Lung (tissue), 12 donors: ENCODE results near the gene RELA. TPM values are rescaled to one million over a fixed set of nuclear protein-coding genes. Genes with fewer than 3 reads are reported as not detected.

Source experiments
- ATAC-seq: fragments of 200-7000 bp; cut with Tn5 transposase; one replicate; pipeline ENCODE4 v1.9.1; 2020; ENCODE audit warnings: moderate number of reproducible peaks; ENCODE audit not compliant: insufficient read depth, low FRiP score
- DNase-seq, 3 donors: peaks; one replicate each; pipeline ENCODE4 v3.0.0-alpha.2; 2013 to 2017
- H3K27ac ChIP-seq, 2 donors: one replicate each; pipeline ENCODE4 v1.5.1; 2013; ENCODE audit warnings: mild to moderate bottlenecking in 2 of 2, moderate library complexity in 2 of 2, control low read depth in 1 of 2, inconsistent platforms in 1 of 2, low read depth in 1 of 2, low read length in 1 of 2
- H3K27me3 ChIP-seq, 3 donors: one replicate each; pipeline ENCODE4 v1.5.1; 2013; ENCODE audit warnings: low read length in 2 of 3; ENCODE audit not compliant: control insufficient read depth in 3 of 3, insufficient read depth in 3 of 3
- H3K36me3 ChIP-seq, 4 donors: one replicate each; pipeline ENCODE4 v1.5.1; 2013; ENCODE audit warnings: low read length in 4 of 4, mild to moderate bottlenecking in 1 of 4, moderate library complexity in 1 of 4; ENCODE audit not compliant: control insufficient read depth in 4 of 4, insufficient read depth in 4 of 4
- H3K4me1 ChIP-seq, 5 donors: one replicate each; pipeline ENCODE4 v1.5.1; 2013; ENCODE audit warnings: low read length in 5 of 5, mild to moderate bottlenecking in 2 of 5, moderate library complexity in 1 of 5; ENCODE audit not compliant: control insufficient read depth in 5 of 5, insufficient read depth in 5 of 5
- H3K4me3 ChIP-seq: one replicate; pipeline ENCODE4 v1.5.1; 2013; ENCODE audit warnings: mild to moderate bottlenecking, control low read depth, moderate library complexity
- H3K9ac ChIP-seq, 2 donors: one replicate each; pipeline ENCODE4 v1.5.1; 2013; ENCODE audit warnings: low read length in 2 of 2, control low read depth in 1 of 2; ENCODE audit not compliant: insufficient read depth in 1 of 2
- H3K9me3 ChIP-seq, 4 donors: one replicate each; pipeline ENCODE4 v1.5.1; 2013; ENCODE audit warnings: low read length in 3 of 4, mild to moderate bottlenecking in 1 of 4, moderate library complexity in 1 of 4; ENCODE audit not compliant: control insufficient read depth in 4 of 4, insufficient read depth in 3 of 4
- WGBS, 2 donors: extraction: QIAGEN DNeasy Blood & Tissue Kit; methylation state at CpG; one replicate each; pipeline ENCODE4 v1.1.7; 2013; 5-methylcytosine and 5-hydroxymethylcytosine counted together
- polyA plus RNA-seq, 2 donors: library from polyadenylated mRNA; stranded (reverse); fragments of 200-250 nt; gene quantifications; one replicate each; pipeline ENCODE4 v1.2.1, GENCODE V29; 2013
- total RNA-seq, 2 donors: library from RNA; depleted of rRNA in 1 of 2; stranded (reverse); fragments of >200 nt in 1 of 2; gene quantifications; one replicate each; pipeline ENCODE4 v1.2.1, GENCODE V29; 2014 to 2021
- TF ChIP-seq, protein P1 (sequence below): IDR thresholded peaks from 2 replicates; pipeline ENCODE4 v1.5.1; 2012; ENCODE audit warnings: mild to moderate bottlenecking; ENCODE audit errors: control extremely low read depth, extremely low read depth
- donor health status: control.
- donor health status: control.
- donor health status: Bipolar disorder and iron deficiency.
- donor health status: healthy.
- donor health status: DM: yes; HTN: yes; CAD: no.

Gene RELA
- total and polyA plus RNA-seq, 4 donors: 34.8 to 72.6 (median 58.0) TPM

DNA sequence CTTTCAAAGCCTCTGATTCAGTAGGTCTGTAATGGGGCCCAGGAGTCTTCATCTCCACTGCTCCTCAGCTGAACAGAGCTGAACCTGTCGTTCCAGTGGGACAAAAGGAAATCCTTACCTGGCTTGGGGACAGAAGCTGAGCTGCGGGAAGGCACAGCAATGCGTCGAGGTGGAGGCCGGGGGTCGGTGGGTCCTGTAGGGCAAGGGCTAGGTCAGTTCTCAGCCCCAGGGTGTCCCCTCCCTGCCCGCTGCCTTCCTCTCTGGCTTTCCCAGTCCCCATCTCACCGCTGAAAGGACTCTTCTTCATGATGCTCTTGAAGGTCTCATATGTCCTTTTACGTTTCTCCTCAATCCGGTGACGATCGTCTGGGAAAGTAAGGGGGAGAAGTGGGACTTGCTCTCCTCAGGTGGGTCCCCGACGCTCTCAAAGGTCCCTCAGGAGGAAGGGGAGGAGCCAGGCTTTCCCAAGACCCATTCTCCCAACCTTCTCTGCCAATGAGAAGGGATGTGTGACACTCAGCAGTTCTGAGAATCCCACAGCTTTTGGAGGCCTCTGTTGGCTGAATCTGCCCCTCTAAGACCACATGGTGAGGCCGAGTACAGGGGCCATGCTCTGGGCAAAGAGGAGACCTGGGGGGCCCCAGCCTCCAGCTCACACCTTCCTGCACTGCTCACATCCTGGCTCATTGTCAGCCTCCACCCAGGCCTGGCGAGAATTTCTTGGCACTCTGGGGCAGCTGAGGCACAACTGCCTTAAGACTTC is 7.0 kb downstream of the RELA start:
- Histone ChIP-seq H3K27me3 (no peaks in the 10 kb centered on the region), H3K4me3 (no peak overlapping the region), H3K27ac (no peak overlapping the region), H3K9me3 (no peaks in the 10 kb centered on the region), H3K4me1 (peaks cover 0 to 29% (median 14%) of the 10 kb centered on the region in 5 donors), H3K36me3 (peaks cover 18 to 62% (median 35%) of the 10 kb centered on the region in 4 donors), H3K9ac (no peak overlapping the region)
- DNase-seq (no peak), ATAC-seq (no peak)
- WGBS, 2 donors: 88 to 91% methylated on average over 16 of the region's 16 CpGs
- TF ChIP-seq, protein P1, sequence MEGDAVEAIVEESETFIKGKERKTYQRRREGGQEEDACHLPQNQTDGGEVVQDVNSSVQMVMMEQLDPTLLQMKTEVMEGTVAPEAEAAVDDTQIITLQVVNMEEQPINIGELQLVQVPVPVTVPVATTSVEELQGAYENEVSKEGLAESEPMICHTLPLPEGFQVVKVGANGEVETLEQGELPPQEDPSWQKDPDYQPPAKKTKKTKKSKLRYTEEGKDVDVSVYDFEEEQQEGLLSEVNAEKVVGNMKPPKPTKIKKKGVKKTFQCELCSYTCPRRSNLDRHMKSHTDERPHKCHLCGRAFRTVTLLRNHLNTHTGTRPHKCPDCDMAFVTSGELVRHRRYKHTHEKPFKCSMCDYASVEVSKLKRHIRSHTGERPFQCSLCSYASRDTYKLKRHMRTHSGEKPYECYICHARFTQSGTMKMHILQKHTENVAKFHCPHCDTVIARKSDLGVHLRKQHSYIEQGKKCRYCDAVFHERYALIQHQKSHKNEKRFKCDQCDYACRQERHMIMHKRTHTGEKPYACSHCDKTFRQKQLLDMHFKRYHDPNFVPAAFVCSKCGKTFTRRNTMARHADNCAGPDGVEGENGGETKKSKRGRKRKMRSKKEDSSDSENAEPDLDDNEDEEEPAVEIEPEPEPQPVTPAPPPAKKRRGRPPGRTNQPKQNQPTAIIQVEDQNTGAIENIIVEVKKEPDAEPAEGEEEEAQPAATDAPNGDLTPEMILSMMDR: no peak

- Histone ChIP-seq H3K27me3 (no peaks in the 10 kb centered on the region), H3K27ac (peak overlapping the region in 1 of 2 donors; percentile 96), H3K4me1 (peaks cover 0 to 32% (median 19%) of the 10 kb centered on the region in 5 donors), H3K9ac (no peak overlapping the region), H3K9me3 (no peaks in the 10 kb centered on the region), H3K36me3 (peaks cover 16 to 65% (median 29%) of the 10 kb centered on the region in 4 donors), H3K4me3 (no peak overlapping the region)
- no peak for DNase-seq
- ATAC-seq: no peak
- TF ChIP-seq, protein P1: no peak
- WGBS, 2 donors: 89 to 94% methylated on average over 14 of the region's 14 CpGs
Measured at GRCh38 chr11:65654375-65655349, 8.1 kb downstream of the RELA start.

DNA sequence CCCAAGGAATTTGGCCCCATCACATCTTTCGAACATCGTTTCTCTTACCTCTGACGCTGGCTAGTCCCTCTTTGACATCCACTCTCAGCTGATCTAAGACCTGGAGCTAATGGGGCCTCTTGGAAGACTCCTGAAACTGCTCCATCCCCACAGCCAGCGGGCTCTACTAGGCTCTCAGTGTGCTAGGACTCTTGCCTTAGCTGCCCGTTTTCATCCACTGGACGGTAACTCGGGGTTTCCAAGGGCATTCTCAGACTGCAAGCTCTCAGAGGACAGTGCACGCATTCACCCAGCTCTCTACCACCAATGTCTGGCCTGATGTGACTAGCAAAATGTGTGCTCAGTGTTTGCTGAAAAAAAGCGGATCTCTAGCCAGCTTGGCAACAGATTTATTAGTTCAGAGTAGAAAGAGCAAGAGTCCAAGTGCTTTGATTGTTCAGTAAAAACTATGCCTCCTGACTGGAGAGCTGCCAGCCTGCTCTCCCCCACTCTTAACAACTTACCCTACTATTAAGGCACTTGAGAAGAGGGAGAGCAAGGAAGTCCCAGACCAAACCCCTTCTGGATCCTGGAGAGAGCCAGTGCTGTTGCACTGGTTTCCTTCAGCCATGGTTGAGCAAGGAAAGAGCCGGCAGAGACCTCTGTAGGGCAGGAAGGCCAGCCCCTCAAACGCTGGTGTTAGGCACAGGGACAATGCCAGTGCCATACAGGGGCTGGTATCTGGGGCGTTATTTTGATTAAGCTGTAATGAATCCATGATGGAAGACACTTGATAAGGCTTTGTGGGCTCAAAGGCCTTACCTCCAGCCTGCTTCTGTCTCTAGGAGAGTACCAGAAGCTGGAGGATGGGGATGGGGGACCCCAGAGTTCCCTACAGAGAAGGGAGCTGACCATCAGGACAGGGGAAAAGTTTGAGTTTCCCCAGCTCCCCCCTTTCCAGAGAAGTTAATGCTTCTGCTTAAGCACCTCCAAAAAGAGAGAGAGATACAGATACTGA is 9.2 kb downstream of the RELA start:
- TF ChIP-seq, protein P1: no peak
- ATAC-seq: peak; percentile 0
- Histone ChIP-seq H3K9me3 (no peaks in the 10 kb centered on the region), H3K36me3 (peaks cover 15 to 62% (median 25%) of the 10 kb centered on the region in 4 donors), H3K4me3 (no peak overlapping the region), H3K27me3 (no peaks in the 10 kb centered on the region), H3K9ac (peak overlapping the region; percentile 59 to 69), H3K27ac (peak overlapping the region; percentile 96), H3K4me1 (peaks cover 0 to 32% (median 19%) of the 10 kb centered on the region in 5 donors)
- 29 to 36% methylated on average over 12 of the region's 12 CpGs for WGBS, 2 donors
- peak; percentile 72 to 87 (median 74) for DNase-seq
